GM15510 (cell line): ENCODE measurements around the gene NINJ1.

ENCODE experiments used
- POLR2A ChIP-seq: IDR thresholded peaks from 3 replicates; pipeline ENCODE4 v1.6.1; 2011; ENCODE audit warnings: borderline replicate concordance; ENCODE audit not compliant: insufficient read length; ENCODE audit errors: extremely low read depth

The NINJ1 gene

GRCh38 chr9:93143830-93144530, 9.9 kb upstream of the NINJ1 start:
- no peak for TF ChIP-seq POLR2A

GRCh38 chr9:93141771-93142483, 7.9 kb upstream of the NINJ1 start:
- no peak for TF ChIP-seq POLR2A

- TF ChIP-seq POLR2A, result no peak
Observed at GRCh38 chr9:93139365-93140182, 5.5 kb upstream of the NINJ1 start.

DNA sequence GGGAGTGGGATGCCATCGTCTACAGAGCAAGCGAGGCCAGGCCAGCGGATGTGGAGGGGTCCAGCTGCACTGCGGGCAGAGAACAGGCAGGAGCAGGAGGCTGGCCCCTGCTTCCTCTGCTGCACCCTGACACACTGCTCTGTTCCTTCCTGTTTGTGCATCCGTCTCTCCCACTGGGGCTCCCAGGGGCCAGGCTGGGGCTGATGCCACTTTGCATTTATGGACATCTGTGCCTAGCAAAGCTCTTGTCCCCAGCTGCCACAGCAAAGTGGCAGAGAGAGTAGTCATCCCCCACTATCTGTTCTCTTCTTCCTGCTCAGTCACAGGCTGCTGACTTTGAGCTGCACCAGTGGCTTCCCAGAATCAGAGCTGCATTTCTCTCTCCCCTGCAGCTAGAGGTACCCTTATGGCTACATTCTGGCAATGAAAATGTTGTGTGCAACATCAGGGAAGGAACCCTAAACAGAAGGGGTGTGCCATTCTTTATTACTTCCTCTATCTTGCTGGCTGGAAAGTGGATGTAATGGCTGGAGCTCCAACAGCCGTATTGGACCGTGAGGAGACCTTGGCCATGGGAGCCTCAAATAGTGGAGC, 4.2 kb upstream of the NINJ1 start:
- no peak for TF ChIP-seq POLR2A

GRCh38 chr9:93137362-93137761, 3.3 kb upstream of the NINJ1 start:
- no peak for TF ChIP-seq POLR2A

DNA sequence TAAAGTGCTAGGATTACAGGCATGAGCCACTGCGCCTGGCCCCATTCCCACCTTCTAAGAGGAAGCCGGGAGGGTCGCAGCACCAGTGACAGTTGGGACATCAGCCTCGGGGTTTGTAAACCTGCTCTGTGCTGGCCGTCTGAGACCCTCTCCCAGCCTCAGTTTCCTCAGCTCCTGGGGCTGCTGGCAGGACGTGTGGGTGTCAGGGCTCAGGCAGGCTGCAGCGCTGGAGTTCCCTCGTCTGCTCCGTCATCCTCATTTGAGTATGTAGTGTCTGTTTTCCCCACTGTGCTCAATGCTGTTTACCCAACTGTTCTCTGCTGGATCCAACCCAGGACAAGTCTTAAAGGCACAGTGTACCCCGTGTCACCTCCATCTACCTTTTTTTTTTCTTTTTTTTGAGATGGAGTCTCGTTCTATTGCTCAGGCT, 2.0 kb upstream of the NINJ1 start:
- TF ChIP-seq POLR2A, result no peak

- TF ChIP-seq POLR2A, result no peak
Observed at GRCh38 chr9:93134740-93135444, 841 bp upstream of the NINJ1 start.

DNA sequence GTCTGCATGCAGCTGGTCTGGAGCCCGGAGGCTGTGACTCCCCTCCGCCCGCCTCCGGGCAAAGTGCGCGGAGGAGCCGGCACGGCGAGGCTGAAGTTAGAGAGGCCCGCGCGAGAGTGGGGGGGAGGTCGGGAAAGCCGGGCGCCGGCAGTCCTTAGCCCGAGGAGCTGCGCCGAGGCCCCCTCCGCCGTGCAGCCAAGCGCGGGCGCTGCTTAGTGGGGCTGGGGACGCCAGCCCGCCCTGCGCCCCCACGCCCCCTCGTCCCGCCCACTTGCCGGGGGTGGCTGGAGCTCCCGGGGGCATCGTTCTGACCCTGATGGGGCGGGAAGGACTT, 403 bp downstream of the NINJ1 start:
- no peak for TF ChIP-seq POLR2A

DNA sequence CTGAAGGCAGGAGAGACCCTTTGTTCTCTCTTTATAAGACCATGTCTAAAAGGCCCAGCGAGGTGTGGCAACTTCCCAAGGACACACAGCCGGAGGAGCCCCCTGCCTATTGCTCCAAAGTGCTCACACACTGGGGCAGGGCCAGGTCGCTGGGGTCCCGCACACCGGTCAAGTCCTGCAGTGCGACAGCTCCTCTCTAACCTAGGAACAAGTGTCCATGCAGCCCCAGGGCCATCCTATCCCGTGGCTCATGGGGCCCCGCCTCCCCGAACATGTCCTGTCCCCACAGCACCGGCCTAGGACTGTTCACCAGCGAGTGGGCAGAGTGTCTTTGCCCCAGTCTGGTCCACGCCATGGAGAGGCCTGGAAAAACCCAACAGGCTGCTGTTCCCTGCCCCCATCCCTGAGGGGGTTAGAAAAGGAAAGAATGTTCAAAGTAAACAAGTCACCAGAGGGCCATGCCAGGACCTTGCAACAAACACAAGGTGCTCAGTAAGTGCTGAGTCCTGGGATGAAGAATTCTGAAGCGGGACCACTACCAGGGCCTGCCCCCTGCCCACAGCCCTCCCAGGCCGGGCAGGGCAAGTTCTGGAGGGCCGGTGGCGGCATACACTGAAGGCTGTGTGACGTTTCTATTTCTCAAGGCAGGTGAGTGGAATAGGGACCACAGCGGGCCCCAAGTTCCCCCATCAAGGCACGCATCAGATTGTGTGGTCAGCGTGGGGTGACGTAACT, 938 bp downstream of the NINJ1 start:
- TF ChIP-seq POLR2A, result no peak

GRCh38 chr9:93132287-93132927, 1.6 kb downstream of the NINJ1 start:
- no peak for TF ChIP-seq POLR2A

GRCh38 chr9:93131599-93132286, 2.3 kb downstream of the NINJ1 start:
- TF ChIP-seq POLR2A, result no peak

GRCh38 chr9:93130861-93131481, 3.1 kb downstream of the NINJ1 start:
- TF ChIP-seq POLR2A, result no peak
